ENCODE data around the gene TMEM91. TPM values are rescaled to one million over a fixed set of nuclear protein-coding genes. Genes with fewer than 3 reads are reported as not detected.
"Not testable (repeated sequence)": the region's sequence is repeated elsewhere in the genome, so short reads cannot be mapped to it uniquely, and the experiment has no call there.

Gene TMEM91
- total RNA-seq, 4 donors from 2014 or later = 5.0 to 14.9 (median 9.0) TPM

DNA sequence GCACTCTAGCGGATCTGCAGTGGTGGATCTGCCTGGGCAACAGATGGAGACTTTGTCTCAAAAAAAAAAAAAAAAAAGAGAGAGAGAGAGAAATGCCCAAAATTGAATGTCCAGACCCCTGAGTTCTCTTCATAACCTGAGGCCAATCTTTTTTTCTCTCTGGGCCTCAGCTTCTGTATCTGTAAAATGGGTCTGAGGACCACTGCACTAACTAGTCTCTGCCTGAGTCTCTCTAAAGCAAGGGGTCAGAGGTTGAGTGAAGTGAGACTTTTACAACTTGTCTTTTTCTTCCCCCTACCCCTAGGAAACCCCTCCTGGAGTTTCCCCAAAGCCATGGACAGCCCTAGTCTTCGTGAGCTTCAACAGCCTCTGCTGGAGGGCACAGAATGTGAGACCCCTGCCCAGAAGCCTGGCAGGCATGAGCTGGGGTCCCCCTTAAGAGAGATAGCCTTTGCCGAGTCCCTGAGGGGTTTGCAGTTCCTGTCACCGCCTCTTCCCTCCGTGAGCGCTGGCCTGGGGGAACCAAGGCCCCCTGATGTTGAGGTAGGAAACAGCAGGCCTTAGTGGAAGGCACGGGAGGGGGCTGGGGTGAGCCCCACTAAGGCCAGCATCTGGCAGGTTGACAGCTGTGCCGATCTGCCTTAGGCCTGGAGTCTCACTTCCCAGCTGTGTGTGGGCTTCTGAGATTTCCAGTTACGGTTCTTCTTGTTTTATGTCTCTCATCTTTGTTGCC is 1.8 kb downstream of the TMEM91 start:
- Histone ChIP-seq H3K27ac (no peak overlapping the region), H3K4me1 (peaks cover 18 to 25% of the 10 kb centered on the region in 2 donors), H3K36me3 (no peaks in the 10 kb centered on the region), H3K9me3 (no peaks in the 10 kb centered on the region), H3K4me3 (replicated peaks in 1 of 3) (no peak overlapping the region), H3K27me3 (no peaks in the 10 kb centered on the region)
- no peak for DNase-seq
- intact Hi-C loops (cut with DNase I) = no loop called here
- TF ChIP-seq, protein P1, sequence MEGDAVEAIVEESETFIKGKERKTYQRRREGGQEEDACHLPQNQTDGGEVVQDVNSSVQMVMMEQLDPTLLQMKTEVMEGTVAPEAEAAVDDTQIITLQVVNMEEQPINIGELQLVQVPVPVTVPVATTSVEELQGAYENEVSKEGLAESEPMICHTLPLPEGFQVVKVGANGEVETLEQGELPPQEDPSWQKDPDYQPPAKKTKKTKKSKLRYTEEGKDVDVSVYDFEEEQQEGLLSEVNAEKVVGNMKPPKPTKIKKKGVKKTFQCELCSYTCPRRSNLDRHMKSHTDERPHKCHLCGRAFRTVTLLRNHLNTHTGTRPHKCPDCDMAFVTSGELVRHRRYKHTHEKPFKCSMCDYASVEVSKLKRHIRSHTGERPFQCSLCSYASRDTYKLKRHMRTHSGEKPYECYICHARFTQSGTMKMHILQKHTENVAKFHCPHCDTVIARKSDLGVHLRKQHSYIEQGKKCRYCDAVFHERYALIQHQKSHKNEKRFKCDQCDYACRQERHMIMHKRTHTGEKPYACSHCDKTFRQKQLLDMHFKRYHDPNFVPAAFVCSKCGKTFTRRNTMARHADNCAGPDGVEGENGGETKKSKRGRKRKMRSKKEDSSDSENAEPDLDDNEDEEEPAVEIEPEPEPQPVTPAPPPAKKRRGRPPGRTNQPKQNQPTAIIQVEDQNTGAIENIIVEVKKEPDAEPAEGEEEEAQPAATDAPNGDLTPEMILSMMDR (IDR thresholded peaks at IDR 0.05) = no peak
- WGBS, 2 donors = 57 to 68% methylated on average over 7 to 9 of the region's 9 CpGs

DNA sequence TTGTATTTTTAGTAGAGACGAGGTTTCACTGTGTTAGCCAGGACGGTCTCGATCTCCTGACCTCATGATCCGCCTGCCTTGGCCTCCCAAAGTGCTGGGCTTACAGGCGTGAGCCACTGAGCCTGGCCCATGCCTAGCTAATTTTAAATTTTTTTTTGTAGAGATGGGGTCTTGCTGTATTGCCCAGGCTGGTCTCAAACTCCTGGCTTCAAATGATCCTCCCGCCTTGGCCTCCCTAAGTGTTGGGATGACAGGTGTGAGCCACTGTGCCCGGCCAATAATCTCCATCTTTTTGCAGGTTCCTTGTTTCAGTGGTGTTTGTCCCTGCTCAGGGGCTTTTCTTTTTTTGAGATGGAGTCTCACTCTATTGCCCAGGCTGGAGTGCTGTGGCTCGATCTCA is 5.2 kb downstream of the TMEM91 start:
- intact Hi-C loops (cut with DNase I); DNase-seq; H3K9me3 ChIP-seq; H3K36me3 ChIP-seq; H3K4me3 ChIP-seq (replicated peaks in 1 of 3); H3K27ac ChIP-seq; H3K27me3 ChIP-seq; H3K4me1 ChIP-seq: not testable (repeated sequence)
- WGBS, 2 donors = 96 to 97% methylated on average over 8 of the region's 8 CpGs

DNA sequence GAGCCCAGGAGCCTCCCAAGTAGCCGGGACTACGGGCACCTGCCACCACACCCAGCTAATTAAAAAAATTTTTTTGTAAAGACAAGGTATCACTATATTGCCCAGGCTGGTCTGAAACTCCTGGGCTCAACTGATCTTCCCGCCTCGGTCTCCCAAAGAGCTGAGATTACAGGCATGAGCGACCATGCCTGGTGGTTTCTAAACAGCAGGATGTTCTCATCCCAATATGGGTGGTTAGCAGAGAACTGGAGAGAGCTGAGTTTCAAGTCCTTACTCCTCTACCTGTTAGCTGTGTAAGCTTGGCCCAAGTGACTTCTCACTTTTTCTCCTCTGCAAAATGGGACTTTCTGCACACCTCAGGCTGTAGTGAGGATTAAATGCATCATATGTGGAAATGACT is 8.0 kb downstream of the TMEM91 start:
- Histone ChIP-seq H3K9me3 (no peaks in the 10 kb centered on the region), H3K36me3 (peaks cover 0 to 3% of the 10 kb centered on the region in 2 donors), H3K4me3 (replicated peaks in 1 of 3) (no peak overlapping the region), H3K27me3 (no peaks in the 10 kb centered on the region), H3K4me1 (peaks cover 0 to 3% of the 10 kb centered on the region in 2 donors), H3K27ac (no peak overlapping the region)
- intact Hi-C loops (cut with DNase I) = no loop called here
- DNase-seq = no peak
- 71 to 81% methylated on average over 5 of the region's 5 CpGs for WGBS, 2 donors
- TF ChIP-seq POLR2A (IDR thresholded peaks at IDR 0.05) = no peak
- TF ChIP-seq, protein P1 (IDR thresholded peaks at IDR 0.05) = no peak

DNA sequence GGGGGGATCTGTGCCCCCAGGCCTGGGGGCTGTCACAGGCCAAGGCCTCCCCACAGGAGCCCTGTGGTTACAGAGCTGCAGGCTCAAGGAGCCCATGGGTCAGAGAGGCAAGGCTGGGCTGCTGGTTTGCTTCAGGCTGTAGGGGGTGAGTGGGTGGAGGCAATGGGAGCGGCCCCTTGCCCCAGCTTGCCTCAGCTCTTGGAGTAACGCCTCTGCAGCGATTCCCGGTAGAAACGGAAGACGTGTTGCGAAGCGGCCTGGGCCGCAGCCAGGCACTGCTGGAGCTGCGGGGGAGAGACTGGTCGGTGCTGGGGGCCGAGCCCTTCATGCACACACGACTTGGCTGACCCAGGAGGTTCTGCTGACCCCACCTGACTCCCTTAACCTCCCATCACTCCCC is 10.1 kb downstream of the TMEM91 start:
- 93% methylated on average over 5 to 13 of the region's 13 CpGs for WGBS, 2 donors
- no peak overlapping the region for H3K27ac ChIP-seq
- intact Hi-C loops (cut with DNase I) = no loop called here
- TF ChIP-seq, protein P1 (IDR thresholded peaks at IDR 0.05) = no peak
- TF ChIP-seq POLR2A (IDR thresholded peaks at IDR 0.05) = no peak
- peaks cover 0 to 3% of the 10 kb centered on the region in 2 donors for H3K4me1 ChIP-seq
- H3K36me3 ChIP-seq = peaks cover 6 to 8% of the 10 kb centered on the region in 2 donors
- no peaks in the 10 kb centered on the region for H3K9me3 ChIP-seq
- DNase-seq = no peak
- no peak overlapping the region for H3K4me3 ChIP-seq (replicated peaks in 1 of 3)
- no peaks in the 10 kb centered on the region for H3K27me3 ChIP-seq

DNA sequence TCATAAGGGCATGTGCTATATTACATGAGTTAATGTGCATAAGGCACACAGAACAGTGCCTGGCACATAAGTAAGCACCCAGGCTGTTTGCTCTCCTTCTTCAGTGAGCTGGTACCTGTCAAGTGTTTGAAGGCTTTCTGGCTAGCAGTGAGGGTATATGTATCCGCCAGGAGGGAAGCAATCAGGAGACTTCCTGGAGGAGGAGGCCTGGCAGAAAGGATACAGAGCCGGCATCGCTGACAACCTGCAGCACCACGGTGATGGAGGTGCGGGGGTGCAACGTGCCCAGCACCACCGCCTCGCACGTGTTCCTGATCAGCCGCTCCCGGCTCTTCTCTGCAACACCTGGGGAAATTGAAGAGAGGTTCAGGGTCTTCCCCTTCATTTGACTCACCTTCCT is 15.3 kb downstream of the TMEM91 start:
- H3K9me3 ChIP-seq = no peaks in the 10 kb centered on the region
- no peak for DNase-seq
- peaks cover under 1 to 3% of the 10 kb centered on the region in 2 donors for H3K4me1 ChIP-seq
- no peaks in the 10 kb centered on the region for H3K27me3 ChIP-seq
- TF ChIP-seq, protein P1 (IDR thresholded peaks at IDR 0.05) = no peak
- intact Hi-C loops (cut with DNase I) = no loop called here
- peaks cover 6 to 12% of the 10 kb centered on the region in 2 donors for H3K36me3 ChIP-seq
- H3K27ac ChIP-seq = no peak overlapping the region
- 84 to 94% methylated on average over 11 of the region's 11 CpGs for WGBS, 2 donors
- no peak overlapping the region for H3K4me3 ChIP-seq (replicated peaks in 1 of 3)
